T47D (cell line): ENCODE results near the gene ILF2.

Experiments
- DNase-seq, 2 experiments: peaks; one replicate each; pipeline versions ENCODE4 v3.0.0 to v3.0.0-alpha.2; 2011 to 2012; ENCODE audit warnings: low read depth in 1 of 2, low spot score in 1 of 2
- JUND ChIP-seq: IDR thresholded peaks from 2 replicates; pipeline ENCODE4 v1.6.1; 2012; ENCODE audit warnings: low read depth
- in situ Hi-C: cut with HindIII; loops from 2 replicates; pipeline ENCODE4 v1.10.0; 2016; ENCODE audit warnings: low sequenced_read_pairs, low pct_unique_long_range_greater_than_20kb

Gene ILF2

GRCh38 chr1:153688736-153689328, 18.0 kb upstream of the ILF2 start:
- no peak for TF ChIP-seq JUND
- in situ Hi-C loops, result no loop called here
- DNase-seq, result no peak

GRCh38 chr1:153688276-153688675, 17.5 kb upstream of the ILF2 start:
- in situ Hi-C loops, result no loop called here
- no peak for DNase-seq
- TF ChIP-seq JUND, result no peak

GRCh38 chr1:153687346-153688125, 16.7 kb upstream of the ILF2 start:
- no peak for TF ChIP-seq JUND
- no peak for DNase-seq
- in situ Hi-C loops, result no loop called here

GRCh38 chr1:153685544-153686340, 14.9 kb upstream of the ILF2 start:
- no peak for TF ChIP-seq JUND
- in situ Hi-C loops, result no loop called here

GRCh38 chr1:153684892-153685291, 14.1 kb upstream of the ILF2 start:
- in situ Hi-C loops, result no loop called here
- no peak for DNase-seq
- no peak for TF ChIP-seq JUND

More at GRCh38 chr1:153685544-153686340, 14.9 kb upstream of the ILF2 start:
- no peak for DNase-seq

- in situ Hi-C loops, result no loop called here
- TF ChIP-seq JUND, result no peak
- DNase-seq, result no peak
Measured at GRCh38 chr1:153683854-153684253, 13.1 kb upstream of the ILF2 start.

- in situ Hi-C loops, result no loop called here
- no peak for TF ChIP-seq JUND
- no peak for DNase-seq
Measured at GRCh38 chr1:153682730-153683129, 11.9 kb upstream of the ILF2 start.

- in situ Hi-C loops, result no loop called here
- TF ChIP-seq JUND, result no peak
- no peak for DNase-seq
Measured at GRCh38 chr1:153680120-153680403, 9.3 kb upstream of the ILF2 start.

GRCh38 chr1:153679337-153680119, 8.7 kb upstream of the ILF2 start:
- no peak for DNase-seq
- in situ Hi-C loops, result no loop called here
- no peak for TF ChIP-seq JUND

- TF ChIP-seq JUND, result no peak
- in situ Hi-C loops, result no loop called here
- peak; percentile 50 to 64 for DNase-seq
Measured at GRCh38 chr1:153678519-153679336, 7.9 kb upstream of the ILF2 start, which contains the start of gene NPR1. Gene NPR1 (plus strand): TSS chr1:153678688. CDS start chr1:153679109, 421 bp downstream.

GRCh38 chr1:153677718-153678518, 7.1 kb upstream of the ILF2 start:
- in situ Hi-C loops, result no loop called here
- peak; percentile 65 to 70 for DNase-seq

More at GRCh38 chr1:153677718-153678518, 7.1 kb upstream of the ILF2 start:
- no peak for TF ChIP-seq JUND
